Aortic smooth muscle cell (primary cell): ENCODE data around the gene KLHL2. TPM values are rescaled to one million over a fixed set of nuclear protein-coding genes. Genes with fewer than 3 reads are reported as not detected.

Experiments used
- total RNA-seq: library from RNA; depleted of rRNA; stranded (reverse); fragments of >200 nt; gene quantifications from 2 replicates; pipeline ENCODE4 v1.2.3, GENCODE V29; 2014

Gene KLHL2
- total RNA-seq = 24.4 and 33.8 TPM in 2 replicates

GRCh38 chr4:165207431-165208220 is at the start of gene KLHL2:
KLHL2 (plus strand) TSS chr4:165207561; CDS start chr4:165207877, 316 bp downstream.

GRCh38 chr4:165327211-165328100 is 120.1 kb downstream of the KLHL2 start, which contains the start of gene MSMO1:
MSMO1 (plus strand) TSS chr4:165327669; CDS start chr4:165333371, 5,702 bp downstream.

Other genes starting within 250 kb of the KLHL2 start
- gene TRIM61, start 229.9 kb upstream of the KLHL2 start, total RNA-seq = 0.92 and 1.4 TPM in 2 replicates
- gene TRIM60, start 175.6 kb upstream of the KLHL2 start, total RNA-seq = not detected in 2 replicates
- not detected in 2 replicates for gene TRIM75, start 153.7 kb upstream of the KLHL2 start, total RNA-seq
- gene TMEM192, start 94.7 kb upstream of the KLHL2 start, total RNA-seq = 4.9 and 8.2 TPM in 2 replicates
- 150 and 180 TPM in 2 replicates for gene MSMO1, start 120.1 kb downstream of the KLHL2 start, total RNA-seq
- 19.4 and 73.0 TPM in 2 replicates for gene CPE, start 171.4 kb downstream of the KLHL2 start, total RNA-seq